Suppressor macrophage treated with lipopolysaccharide for 1 hour (primary cell): ENCODE data around the gene FOXP3.

Experiments used
- DNase-seq, 3 donors: peaks; one replicate each; pipeline ENCODE4 v3.0.0-alpha.2; 2020 to 2022

FOXP3 gene

DNA sequence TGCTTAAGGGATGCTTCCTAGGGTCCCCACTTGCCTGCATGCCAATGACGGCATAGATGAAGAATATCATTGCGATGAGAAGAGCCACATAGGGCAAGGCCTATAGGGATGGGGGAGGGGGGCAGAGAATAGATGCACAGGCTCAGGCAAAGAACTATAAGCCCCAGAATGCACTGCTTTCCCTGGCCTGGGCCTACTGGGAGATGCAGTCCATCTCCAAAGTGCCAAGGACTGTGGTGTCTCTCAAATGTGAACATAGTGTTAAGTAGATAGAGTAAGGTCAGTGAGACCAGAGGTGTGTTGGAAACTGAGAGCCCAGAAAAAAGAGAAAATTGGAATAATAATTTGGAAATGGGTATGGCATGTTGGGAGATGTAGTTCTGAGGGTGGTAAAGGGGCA lies 52.3 kb downstream of the FOXP3 start:
- no peak for DNase-seq

DNA sequence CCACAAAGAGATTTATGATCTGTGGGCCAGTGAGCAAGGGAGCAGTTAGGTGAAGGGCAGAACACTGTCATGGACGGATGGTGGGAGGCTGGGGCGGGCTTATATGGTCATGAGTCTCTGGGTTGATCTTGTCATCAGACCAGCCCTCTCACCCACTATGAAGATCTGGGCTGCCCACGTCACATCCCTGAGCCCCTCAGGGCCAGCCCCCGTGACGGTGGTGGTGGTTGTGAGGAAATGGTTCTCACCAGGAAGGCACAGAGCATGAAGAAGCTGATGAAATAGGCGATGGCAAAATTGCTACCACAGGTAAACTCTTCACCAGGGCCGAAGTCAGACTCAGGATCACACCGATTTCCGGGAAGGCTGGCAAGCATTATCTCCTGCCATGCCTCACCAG lies 53.4 kb downstream of the FOXP3 start:
- no peak for DNase-seq

DNA sequence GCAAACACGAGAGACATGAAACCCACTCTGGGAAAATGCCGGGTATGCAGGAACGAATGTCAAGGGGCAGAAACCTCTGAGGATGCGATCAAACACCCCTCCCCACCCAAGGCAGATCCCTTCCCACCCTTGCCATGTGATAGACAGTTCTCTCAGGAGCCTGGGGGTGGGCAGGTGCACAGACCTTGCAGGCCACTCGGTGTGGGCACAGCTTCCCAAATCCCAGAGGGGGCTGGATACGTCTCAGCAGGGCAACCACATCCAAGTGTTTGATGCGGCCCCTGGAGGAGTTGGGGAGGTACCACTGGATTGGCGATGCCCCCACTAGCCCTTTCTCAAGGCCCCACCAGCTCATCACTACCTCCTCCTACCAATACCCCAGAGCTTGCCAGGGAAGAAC lies 54.1 kb downstream of the FOXP3 start:
- DNase-seq: no peak

DNA sequence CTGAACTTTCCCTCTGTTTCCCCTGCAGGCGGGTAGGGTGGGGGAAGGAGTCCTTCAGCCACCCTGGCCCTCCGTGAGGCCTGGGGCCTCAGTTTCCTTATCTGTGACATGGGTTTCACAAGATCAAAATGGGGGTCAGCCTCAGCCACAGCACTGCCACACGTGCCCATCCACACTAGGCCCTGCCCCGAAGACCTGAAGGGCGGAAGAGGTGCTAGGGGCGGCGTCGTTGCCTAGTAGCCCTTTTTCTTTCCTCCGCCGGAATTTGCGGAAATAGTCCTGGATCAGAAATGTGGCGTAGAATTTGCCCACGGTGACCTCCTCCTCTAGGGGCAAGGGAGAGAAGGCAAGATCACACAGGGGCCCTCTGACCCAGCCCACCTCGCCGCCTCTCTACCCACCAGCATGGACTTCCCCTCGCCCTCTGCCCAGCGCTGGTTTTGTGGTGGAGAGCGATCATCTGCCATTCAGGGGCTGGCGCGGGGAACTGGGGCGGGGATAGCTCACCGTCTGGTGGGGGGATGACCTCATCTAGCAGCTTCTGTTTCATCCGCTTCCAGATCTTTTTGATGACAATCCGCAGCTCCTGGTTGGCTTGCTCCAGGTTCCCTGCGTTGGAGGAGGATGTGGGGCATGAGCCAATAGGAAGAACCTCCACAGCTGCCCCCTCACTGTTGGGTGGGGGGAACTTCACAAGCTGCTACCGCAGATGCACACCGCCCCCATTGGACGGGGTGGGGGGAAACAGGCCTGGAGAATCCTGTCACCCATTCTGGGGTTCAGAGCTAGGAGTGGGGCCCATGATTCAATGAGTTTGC lies 54.9 kb downstream of the FOXP3 start:
- peak; percentile 45 to 65 (median 49) for DNase-seq

DNA sequence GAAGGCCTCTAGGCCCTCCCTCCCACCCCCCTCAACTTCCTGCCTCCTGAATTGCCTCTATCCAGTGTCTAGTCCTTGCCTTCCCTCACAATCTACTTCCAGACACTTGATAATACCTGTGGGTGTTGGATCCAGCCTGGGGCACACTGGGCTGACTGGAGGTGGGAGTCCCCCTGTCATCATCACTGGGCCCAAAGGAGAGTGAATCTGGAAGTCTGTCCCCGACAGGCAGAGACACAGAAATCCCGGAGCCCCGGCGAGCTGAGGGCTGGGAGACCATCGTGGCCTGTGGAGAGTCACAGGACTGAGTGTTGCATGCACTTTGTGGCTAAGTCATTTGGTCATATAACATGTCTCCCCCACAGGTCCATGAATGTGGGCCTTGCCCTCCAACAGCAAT lies 56.1 kb downstream of the FOXP3 start:
- DNase-seq: no peak

DNA sequence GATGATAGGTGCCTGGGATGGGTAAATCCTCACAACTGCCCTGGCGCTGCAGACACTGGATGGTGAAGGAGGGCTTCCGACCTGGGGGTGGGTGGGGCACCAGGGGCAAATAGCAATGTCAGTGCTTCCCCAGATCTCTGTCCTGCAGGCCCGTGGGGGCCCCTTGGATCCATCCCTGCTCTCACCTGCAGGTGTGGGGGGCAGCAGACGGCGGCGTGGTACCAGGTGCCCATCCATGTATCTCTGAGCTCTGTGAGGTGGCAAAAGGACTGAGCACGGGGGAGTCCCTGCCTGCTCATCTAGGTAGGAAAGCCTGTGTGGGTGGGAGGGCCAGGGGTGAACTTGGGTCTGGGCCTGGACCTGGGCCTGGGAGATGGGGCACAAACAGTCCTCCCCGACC lies 58.0 kb downstream of the FOXP3 start:
- DNase-seq: no peak

DNA sequence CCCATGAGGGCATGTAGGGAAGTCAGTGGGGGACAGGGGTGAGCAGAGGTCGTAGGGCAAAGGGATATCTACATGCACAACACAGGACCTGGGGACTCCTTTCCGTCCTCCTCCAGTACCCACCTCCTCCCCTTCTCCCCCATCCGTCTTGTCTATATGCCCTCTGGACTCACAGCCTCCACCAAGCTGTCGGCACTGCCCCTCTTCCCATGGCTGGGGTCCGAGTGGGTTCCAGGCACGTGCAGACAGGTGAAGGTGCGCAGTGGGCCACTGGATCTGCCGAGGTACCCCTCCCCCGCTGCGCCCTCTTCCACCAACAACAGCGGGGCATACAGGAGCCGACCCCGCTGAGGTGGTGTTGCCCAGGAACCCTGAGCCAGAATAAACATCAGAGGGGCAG lies 59.1 kb downstream of the FOXP3 start:
- no peak for DNase-seq

DNA sequence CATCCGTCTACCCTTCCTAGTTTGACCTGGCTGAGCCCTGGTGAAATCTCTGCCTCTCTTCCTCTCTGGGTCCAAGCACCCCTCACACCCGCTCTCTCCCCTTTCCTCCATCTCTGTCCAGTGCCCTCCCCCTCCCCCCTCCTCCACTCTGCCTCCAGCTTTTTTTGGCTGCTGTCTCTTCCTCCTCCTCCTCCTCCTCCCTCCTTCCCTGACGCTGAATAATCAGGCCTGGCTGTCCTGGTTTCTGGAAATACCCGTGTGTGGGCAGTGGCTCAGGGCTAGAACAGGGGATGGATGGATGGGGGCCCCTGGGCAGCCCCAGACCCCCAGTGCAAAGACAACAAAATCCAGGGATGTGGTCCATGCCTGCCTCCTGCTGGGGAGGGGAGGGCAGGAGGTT lies 59.8 kb downstream of the FOXP3 start:
- DNase-seq: no peak

DNA sequence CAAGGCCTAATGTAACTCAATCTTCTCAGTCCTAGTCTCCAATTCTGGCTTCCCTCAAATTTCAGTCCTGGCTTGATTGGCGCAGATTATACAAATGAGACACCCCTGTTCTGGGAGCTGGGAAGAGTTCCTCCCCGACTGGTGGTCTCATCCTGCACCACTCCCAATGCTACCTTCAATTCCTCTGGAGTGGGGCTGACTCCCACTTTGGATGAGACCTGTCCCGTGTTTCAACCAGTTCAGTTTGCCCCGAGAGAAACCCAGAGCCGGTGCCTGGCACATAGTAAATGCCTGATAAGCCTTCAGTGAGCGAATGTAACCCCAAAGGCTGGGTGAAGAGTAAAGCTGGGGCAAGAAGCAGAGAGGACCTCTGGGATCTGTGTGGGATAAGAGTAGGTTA lies 60.5 kb downstream of the FOXP3 start:
- DNase-seq: no peak

DNA sequence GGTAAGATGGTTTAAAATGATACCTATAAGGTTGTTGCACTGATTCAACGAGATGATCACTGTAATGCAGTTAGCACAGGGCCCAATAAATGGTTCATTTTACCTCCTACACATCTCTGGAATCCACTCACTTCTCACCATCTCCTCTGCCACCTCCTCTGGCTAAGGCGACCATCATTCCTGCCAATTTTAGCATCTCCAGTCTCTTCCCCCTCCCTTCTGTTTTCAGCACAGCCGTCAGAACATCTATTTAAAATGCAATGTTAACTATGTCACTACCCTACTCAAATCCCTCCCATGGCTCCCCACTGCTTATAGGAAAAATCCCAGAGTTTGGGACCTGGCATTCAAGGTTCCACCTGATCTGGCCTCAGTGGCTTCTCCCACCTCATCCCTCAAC lies 61.0 kb downstream of the FOXP3 start:
- DNase-seq: no peak

DNA sequence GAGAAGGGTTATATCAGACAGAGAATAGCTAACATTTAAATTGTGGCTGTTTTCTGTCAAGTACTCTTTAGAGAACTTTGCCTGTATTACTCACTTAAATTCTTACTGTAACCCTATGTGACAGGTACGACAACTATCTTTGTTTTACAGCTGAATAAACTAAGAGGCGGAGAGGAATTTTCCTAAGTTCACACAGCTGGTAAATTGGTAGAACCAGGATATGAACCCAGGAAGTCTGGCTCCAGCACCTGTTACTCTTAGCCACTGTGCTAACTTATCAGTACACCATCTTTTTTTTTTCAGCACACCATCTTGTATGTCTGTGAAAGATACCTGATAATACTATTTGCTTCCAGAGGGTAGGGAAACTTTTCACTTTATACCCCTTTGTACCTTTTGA lies 62.5 kb downstream of the FOXP3 start:
- no peak for DNase-seq
